Measurements from ENCODE around the gene CTDSPL.

CTDSPL gene

GRCh38 chr3:37916685-37917084 lies 55.0 kb downstream of the CTDSPL start (continued):
- TF ChIP-seq ZFP3 (tag by site-specific recombination; IDR thresholded peaks at IDR 0.05; ENCODE audit: low read depth): no peak

- no peak for TF ChIP-seq ZNF138 (tag by site-specific recombination; IDR thresholded peaks at IDR 0.05; ENCODE audit: borderline replicate concordance)
- ChIA-PET POLR2A (no interaction called here), CTCF (no interaction called here)
- Histone ChIP-seq H3K4me3 (ENCODE audit: low read depth, low read length) (no peak overlapping the region), H3K27ac (ENCODE audit: extremely low read depth, low read depth, low read length) (no peak overlapping the region), H3K9me3 (ENCODE audit: control insufficient read depth, insufficient read depth, low read depth, low read length) (no peaks in the 10 kb centered on the region), H3K4me1 (ENCODE audit: control insufficient read depth, insufficient read depth, low read length) (no peaks in the 10 kb centered on the region), H3K36me3 (ENCODE audit: control insufficient read depth in 2 of 2, insufficient read depth in 1 of 2, low read length in 2 of 2) (no peaks in the 10 kb centered on the region)
These were observed 56.9 kb downstream of the CTDSPL start for GRCh38 chr3:37918627-37919026.

GRCh38 chr3:37920156-37920699 lies 58.5 kb downstream of the CTDSPL start:
- TF ChIP-seq ZNF37A (tag by site-specific recombination; IDR thresholded peaks at IDR 0.05): no peak
- TF ChIP-seq PRDM10 (tag by site-specific recombination; IDR thresholded peaks at IDR 0.05): no peak
- no peak for TF ChIP-seq ZNF843 (tag by site-specific recombination; IDR thresholded peaks at IDR 0.05)
- no peak for TF ChIP-seq ZBTB49 (tag by site-specific recombination; IDR thresholded peaks at IDR 0.05; ENCODE audit: low read depth)
- no peak for TF ChIP-seq ZNF362 (tag by site-specific recombination; IDR thresholded peaks at IDR 0.05)
- TF ChIP-seq ZNF311 (tag by site-specific recombination; IDR thresholded peaks at IDR 0.05; ENCODE audit: borderline replicate concordance): no peak
- Histone ChIP-seq H3K36me3 (ENCODE audit: control insufficient read depth in 2 of 2, insufficient read depth in 1 of 2, low read length in 2 of 2) (no peaks in the 10 kb centered on the region), H3K27ac (ENCODE audit: extremely low read depth, low read depth, low read length) (no peak overlapping the region), H3K4me3 (ENCODE audit: low read depth, low read length) (no peak overlapping the region), H3K9me3 (ENCODE audit: control insufficient read depth, insufficient read depth, low read depth, low read length) (no peaks in the 10 kb centered on the region), H3K4me1 (ENCODE audit: control insufficient read depth, insufficient read depth, low read length) (no peaks in the 10 kb centered on the region)
- CTCF ChIA-PET: no interaction called here
- POLR2A ChIA-PET: no interaction called here

GRCh38 chr3:37921025-37921424 lies 59.3 kb downstream of the CTDSPL start:
- POLR2A ChIA-PET: no interaction called here
- no peak for TF ChIP-seq ZNF548 (tag by site-specific recombination; IDR thresholded peaks at IDR 0.05)
- no peak for TF ChIP-seq ZNF394 (tag by site-specific recombination; IDR thresholded peaks at IDR 0.05; ENCODE audit: borderline replicate concordance)
- no peak for TF ChIP-seq ZNF23 (tag by site-specific recombination; IDR thresholded peaks at IDR 0.05; ENCODE audit: borderline replicate concordance)
- TF ChIP-seq ZNF302 (tag by site-specific recombination; IDR thresholded peaks at IDR 0.05; ENCODE audit: low read depth): no peak
- no peak for TF ChIP-seq ZNF776 (tag by site-specific recombination; IDR thresholded peaks at IDR 0.05; ENCODE audit: borderline replicate concordance)
- TF ChIP-seq ZNF510 (tag by site-specific recombination; IDR thresholded peaks at IDR 0.05; ENCODE audit: insufficient replicate concordance): no peak
- no peak for TF ChIP-seq ZSCAN23 (tag by site-specific recombination; IDR thresholded peaks at IDR 0.05)
- TF ChIP-seq ZNF140 (tag by site-specific recombination; IDR thresholded peaks at IDR 0.05): no peak
- TF ChIP-seq ZNF621 (tag by site-specific recombination; IDR thresholded peaks at IDR 0.05): no peak
- TF ChIP-seq ZNF426 (tag by site-specific recombination; IDR thresholded peaks at IDR 0.05): no peak
- no peak for TF ChIP-seq ZNF596 (tag by site-specific recombination; IDR thresholded peaks at IDR 0.05)
- TF ChIP-seq ZSCAN18 (tag by site-specific recombination; IDR thresholded peaks at IDR 0.05): no peak
- TF ChIP-seq ZNF555 (tag by site-specific recombination; conservative IDR thresholded peaks at IDR 0.05): no peak
- no peak for TF ChIP-seq ZNF654 (tag by site-specific recombination; IDR thresholded peaks at IDR 0.05; ENCODE audit: low read depth)

More at GRCh38 chr3:37921025-37921424, 59.3 kb downstream of the CTDSPL start:
- Histone ChIP-seq H3K4me1 (ENCODE audit: control insufficient read depth, insufficient read depth, low read length) (no peaks in the 10 kb centered on the region), H3K36me3 (ENCODE audit: control insufficient read depth in 2 of 2, insufficient read depth in 1 of 2, low read length in 2 of 2) (no peaks in the 10 kb centered on the region), H3K4me3 (ENCODE audit: low read depth, low read length) (no peak overlapping the region), H3K9me3 (ENCODE audit: control insufficient read depth, insufficient read depth, low read depth, low read length) (no peaks in the 10 kb centered on the region), H3K27ac (ENCODE audit: extremely low read depth, low read depth, low read length) (no peak overlapping the region)
- CTCF ChIA-PET: no interaction called here
